Spleen (tissue), 11 donors: ENCODE results near the gene EHMT1. TPM values are rescaled to one million over a fixed set of nuclear protein-coding genes. Genes with fewer than 3 reads are reported as not detected.

ENCODE experiments used
- DNase-seq: peaks from one replicate; pipeline ENCODE4 v3.0.0-alpha.2; 2020
- H3K27ac ChIP-seq, 8 donors: fragments of 200-600 bp; sonication (generic) in 7 of 8; 1 replicate in 4 of 8; 2 replicates in 4 of 8; pipeline versions ENCODE4 v1.5.0 to v1.8.0; 2016 to 2021; ENCODE audit warnings: inconsistent platforms in 4 of 8, mild to moderate bottlenecking in 4 of 8, moderate library complexity in 1 of 8
- H3K27me3 ChIP-seq, 7 donors: fragments of 200-600 bp; sonication (generic) in 6 of 7; replicated peaks in 1 of 7; 1 replicate in 4 of 7; 2 replicates in 3 of 7; pipeline versions ENCODE4 v1.5.0 to v1.8.0; 2016 to 2021; ENCODE audit warnings: inconsistent platforms in 3 of 7, mild to moderate bottlenecking in 1 of 7
- H3K36me3 ChIP-seq, 6 donors: fragments of 200-600 bp; sonication (generic) in 5 of 6; 1 replicate in 4 of 6; 2 replicates in 2 of 6; pipeline versions ENCODE4 v1.5.0 to v1.8.0; 2016 to 2021; ENCODE audit warnings: inconsistent platforms in 2 of 6
- H3K4me1 ChIP-seq, 6 donors: fragments of 200-600 bp; sonication (generic) in 5 of 6; 1 replicate in 3 of 6; 2 replicates in 3 of 6; pipeline versions ENCODE4 v1.5.0 to v1.8.0; 2016 to 2021; ENCODE audit warnings: inconsistent platforms in 3 of 6
- H3K4me3 ChIP-seq, 8 donors: fragments of 200-600 bp; sonication (generic) in 7 of 8; 1 replicate in 4 of 8; 2 replicates in 4 of 8; pipeline versions ENCODE4 v1.5.0 to v1.8.0; 2016 to 2021; ENCODE audit warnings: inconsistent platforms in 4 of 8, mild to moderate bottlenecking in 4 of 8, moderate library complexity in 2 of 8
- H3K9me3 ChIP-seq, 8 donors: fragments of 200-600 bp; sonication (generic) in 7 of 8; 1 replicate in 4 of 8; 2 replicates in 4 of 8; pipeline versions ENCODE4 v1.5.0 to v1.8.0; 2016 to 2021; ENCODE audit warnings: inconsistent platforms in 4 of 8
- POLR2A ChIP-seq, 3 donors: fragments of 450-650 bp; IDR thresholded peaks; one replicate each; pipeline ENCODE4 v1.5.1; 2017; ENCODE audit warnings: antibody characterized with exemption in 3 of 3, mild to moderate bottlenecking in 1 of 3
- POLR2AphosphoS5 ChIP-seq, 3 donors: sonication (generic); formaldehyde crosslinking; IDR thresholded peaks; one replicate each; pipeline ENCODE4 v1.5.1; 2017; ENCODE audit warnings: antibody characterized with exemption in 3 of 3
- WGBS, 5 donors: extraction: QIAGEN DNeasy Blood & Tissue Kit in 3 of 5; methylation state at CpG; one replicate each; pipeline versions ENCODE4 v1.1.5 to v1.1.7; 2013 to 2018; 5-methylcytosine and 5-hydroxymethylcytosine counted together
- intact Hi-C: fragments of 100-400 bp; cut with DNase I; formaldehyde crosslinking; loops from one replicate; pipeline ENCODE4 v1.15.0; 2023; ENCODE audit warnings: low total_unique reads
- polyA plus RNA-seq, 3 donors: library from polyadenylated mRNA; stranded (reverse); fragments of 200-250 nt; gene quantifications; one replicate each; pipeline ENCODE4 v1.2.1, GENCODE V29; 2013
- total RNA-seq, 7 donors: library from RNA; depleted of rRNA in 3 of 7; stranded (reverse); fragments of >200 nt in 3 of 7; fragmentation: NEBNext Ultra II Directional in 4 of 7; extraction: Animal tissue kit (Norgen Biotek cat#: 25700) in 4 of 7; gene quantifications; one replicate each; pipeline versions ENCODE4 v1.1.0 to v1.2.1, GENCODE V29; 2016 to 2021
- TF ChIP-seq, protein P1 (sequence below), 11 experiments: fragments of 200-600 bp in 7 of 11; fragments of 450-650 bp in 4 of 11; sonication (generic) in 4 of 11; IDR thresholded peaks in 8 of 11; conservative IDR thresholded peaks in 3 of 11; 1 replicate in 7 of 11; 2 replicates in 4 of 11; pipeline versions ENCODE4 v1.4.0 to v1.8.0; 2016 to 2021; ENCODE audit warnings: antibody characterized with exemption in 11 of 11, inconsistent platforms in 4 of 11, mild to moderate bottlenecking in 1 of 11
- donor health status: healthy with polysubstance abuse.
- donor health status: DM: no; HTN: no; CAD: no; lungs with moderate emphysema.
- donor health status: DM: no; HTN: no; CAD: no.
- donor health status: Bipolar disorder and iron deficiency.
- donor health status: healthy.
- donor health status: DM: no; HTN: no; CAD: no.
- donor health status: DM: yes; HTN: yes; CAD: no.

Gene EHMT1
- total and polyA plus RNA-seq, 10 donors: 35.5 to 163 (median 122) TPM

DNA sequence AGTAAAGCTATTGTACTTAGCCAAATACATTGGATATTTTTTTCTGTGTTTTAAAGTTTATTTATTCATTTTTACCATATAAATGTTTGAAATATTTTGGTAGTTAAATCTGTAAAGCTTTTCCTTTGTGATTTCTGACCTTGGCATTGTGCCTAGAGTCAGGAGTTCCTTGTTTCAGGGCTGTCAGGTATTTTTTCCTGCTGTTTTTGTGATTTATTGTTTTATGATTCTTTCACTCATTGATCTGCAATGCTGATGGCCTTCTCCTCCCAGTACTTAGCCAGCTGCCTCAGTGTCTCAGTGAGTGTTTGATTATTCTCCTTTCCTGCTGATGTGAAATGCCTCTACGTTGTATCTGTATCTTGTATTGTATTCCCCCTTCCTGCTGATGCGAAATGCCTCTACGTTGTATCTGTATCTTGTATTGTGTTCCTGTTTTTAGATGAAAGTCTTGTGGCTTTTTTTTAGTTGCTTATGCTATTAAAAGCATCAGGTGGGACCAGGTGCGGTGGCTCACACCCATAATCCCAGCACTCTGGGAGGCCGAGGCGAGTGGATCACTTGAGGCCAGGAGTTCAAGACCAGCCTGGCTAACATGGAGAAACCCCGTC, 61.0 kb downstream of the EHMT1 start:
- peak; percentile 47 for DNase-seq
- Histone ChIP-seq H3K27ac (peak overlapping the region; percentile 51 to 79 (median 66)), H3K4me1 (peaks cover 15 to 92% (median 60%) of the 10 kb centered on the region in 6 donors), H3K9me3 (no peaks in the 10 kb centered on the region), H3K36me3 (peaks cover 0 to 32% (median 0%) of the 10 kb centered on the region in 6 donors), H3K27me3 (no peaks in the 10 kb centered on the region), H3K4me3 (no peak overlapping the region)
- 52 to 70% (median 62%) methylated on average over 7 of the region's 7 CpGs for WGBS, 5 donors
- TF ChIP-seq POLR2A (IDR thresholded peaks at IDR 0.05): no peak
- TF ChIP-seq, protein P1, sequence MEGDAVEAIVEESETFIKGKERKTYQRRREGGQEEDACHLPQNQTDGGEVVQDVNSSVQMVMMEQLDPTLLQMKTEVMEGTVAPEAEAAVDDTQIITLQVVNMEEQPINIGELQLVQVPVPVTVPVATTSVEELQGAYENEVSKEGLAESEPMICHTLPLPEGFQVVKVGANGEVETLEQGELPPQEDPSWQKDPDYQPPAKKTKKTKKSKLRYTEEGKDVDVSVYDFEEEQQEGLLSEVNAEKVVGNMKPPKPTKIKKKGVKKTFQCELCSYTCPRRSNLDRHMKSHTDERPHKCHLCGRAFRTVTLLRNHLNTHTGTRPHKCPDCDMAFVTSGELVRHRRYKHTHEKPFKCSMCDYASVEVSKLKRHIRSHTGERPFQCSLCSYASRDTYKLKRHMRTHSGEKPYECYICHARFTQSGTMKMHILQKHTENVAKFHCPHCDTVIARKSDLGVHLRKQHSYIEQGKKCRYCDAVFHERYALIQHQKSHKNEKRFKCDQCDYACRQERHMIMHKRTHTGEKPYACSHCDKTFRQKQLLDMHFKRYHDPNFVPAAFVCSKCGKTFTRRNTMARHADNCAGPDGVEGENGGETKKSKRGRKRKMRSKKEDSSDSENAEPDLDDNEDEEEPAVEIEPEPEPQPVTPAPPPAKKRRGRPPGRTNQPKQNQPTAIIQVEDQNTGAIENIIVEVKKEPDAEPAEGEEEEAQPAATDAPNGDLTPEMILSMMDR (IDR thresholded peaks at IDR 0.05 in 8 of 11, conservative IDR thresholded peaks at IDR 0.05 in 3 of 11): no peak
- no peak for TF ChIP-seq POLR2AphosphoS5 (IDR thresholded peaks at IDR 0.05)
- intact Hi-C loops: loop anchor here (10.0 kb wide), 1 partner anchor 95 kb away; no protein-coding TSS in a partner anchor

DNA sequence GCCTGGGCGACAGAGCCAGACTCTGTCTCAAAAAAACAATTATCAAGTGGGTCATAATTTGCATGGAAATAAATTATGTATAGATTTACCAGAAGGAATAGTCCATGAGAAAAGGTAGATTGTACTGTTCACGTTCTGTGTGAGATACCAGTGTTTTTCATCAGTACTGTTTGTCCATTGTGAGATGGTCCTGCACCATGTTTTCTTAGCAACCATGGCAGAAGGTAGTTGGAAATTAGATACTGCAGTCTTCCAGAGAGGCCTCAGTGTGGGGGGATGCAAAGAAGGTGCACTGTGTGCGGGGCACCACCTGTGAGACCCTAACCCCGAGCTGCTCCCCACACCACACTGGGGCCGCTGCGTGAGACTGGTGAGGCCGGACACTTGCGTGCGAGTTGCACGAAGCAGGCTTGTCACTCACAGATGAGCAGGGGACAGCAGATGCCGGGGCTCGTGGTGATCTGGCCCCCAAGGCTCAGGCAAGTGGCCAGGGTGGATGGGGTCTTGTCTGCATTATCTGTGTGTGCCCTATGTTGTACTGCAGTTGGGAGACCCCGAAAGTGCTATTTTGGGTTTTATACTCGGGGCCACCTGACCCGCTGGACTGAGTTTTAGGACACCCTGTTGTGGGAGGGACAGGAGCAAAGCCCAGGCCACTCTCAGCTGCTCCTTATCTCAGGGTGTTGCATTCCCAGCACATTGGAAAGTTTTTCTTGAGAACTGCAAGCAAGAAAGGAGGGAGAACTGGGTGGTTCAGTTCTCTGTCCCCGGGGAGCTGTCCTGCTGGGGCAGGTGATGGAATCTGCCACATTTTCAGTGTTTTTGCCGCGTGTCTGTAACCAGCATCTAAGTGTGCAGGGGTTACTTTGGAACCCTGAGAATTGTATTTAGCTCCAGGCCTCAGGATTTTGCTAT, 61.9 kb downstream of the EHMT1 start:
- Histone ChIP-seq H3K27ac (peak overlapping the region; percentile 51 to 79 (median 66)), H3K27me3 (no peaks in the 10 kb centered on the region), H3K4me3 (no peak overlapping the region), H3K4me1 (peaks cover 15 to 95% (median 60%) of the 10 kb centered on the region in 6 donors), H3K36me3 (peaks cover 0 to 32% (median 0%) of the 10 kb centered on the region in 6 donors), H3K9me3 (no peaks in the 10 kb centered on the region)
- peak in 1 of 3 donors; percentile 39 for TF ChIP-seq POLR2AphosphoS5 (IDR thresholded peaks at IDR 0.05)
- TF ChIP-seq, protein P1 (IDR thresholded peaks at IDR 0.05 in 8 of 11, conservative IDR thresholded peaks at IDR 0.05 in 3 of 11): no peak
- peak; percentile 76 for DNase-seq
- intact Hi-C loops: no loop called here
- WGBS, 5 donors: 88 to 96% (median 95%) methylated on average over 17 to 18 of the region's 18 CpGs

DNA sequence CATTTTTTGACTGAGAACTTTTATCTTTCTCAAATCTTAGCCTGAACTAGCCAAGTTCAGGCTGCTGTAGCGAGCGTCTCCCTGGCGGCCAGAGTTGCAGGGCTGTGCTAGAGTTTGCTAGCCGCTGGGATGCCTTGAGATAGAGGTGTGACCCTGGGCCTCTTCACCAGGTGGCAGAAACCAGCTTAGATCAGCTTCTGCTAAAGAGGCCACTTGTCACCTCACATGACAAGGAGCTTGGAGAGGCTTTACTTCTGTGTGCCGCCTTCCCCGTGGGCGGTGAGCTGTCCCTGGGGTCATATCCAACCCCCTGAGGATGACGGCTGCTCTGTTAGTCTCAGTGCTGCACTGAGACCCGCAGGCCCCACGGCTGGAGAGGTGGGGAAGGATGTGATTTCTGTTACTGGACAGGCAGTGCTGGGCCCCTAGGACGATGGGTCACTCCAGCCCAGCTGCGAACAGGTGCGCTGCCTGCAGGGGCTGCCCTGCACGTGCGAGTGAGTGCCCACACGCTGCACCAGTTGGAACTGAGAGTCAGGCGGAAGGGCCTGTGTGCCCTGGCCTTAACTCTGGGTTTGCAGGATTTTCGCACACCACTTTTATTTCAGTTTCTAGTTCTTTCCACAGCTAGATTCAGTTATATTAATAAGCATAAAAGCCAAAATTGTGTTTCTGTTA, 63.8 kb downstream of the EHMT1 start:
- intact Hi-C loops: no loop called here
- Histone ChIP-seq H3K4me3 (no peak overlapping the region), H3K4me1 (peaks cover 15 to 97% (median 60%) of the 10 kb centered on the region in 6 donors), H3K27me3 (no peaks in the 10 kb centered on the region), H3K9me3 (no peaks in the 10 kb centered on the region), H3K36me3 (peaks cover 0 to 21% (median 0%) of the 10 kb centered on the region in 6 donors), H3K27ac (peak overlapping the region in 5 of 8 donors; percentile 33 to 79 (median 72))
- WGBS, 5 donors: 73 to 83% (median 78%) methylated on average over 17 to 18 of the region's 18 CpGs
- peak; percentile 62 for DNase-seq
- TF ChIP-seq, protein P1 (IDR thresholded peaks at IDR 0.05 in 8 of 11, conservative IDR thresholded peaks at IDR 0.05 in 3 of 11): no peak
- peak; percentile 15 to 61 (median 20) for TF ChIP-seq POLR2AphosphoS5 (IDR thresholded peaks at IDR 0.05)
- TF ChIP-seq POLR2A (IDR thresholded peaks at IDR 0.05): no peak
